ENCODE results near the gene SMIM34. TPM values are rescaled to one million over a fixed set of nuclear protein-coding genes. Genes with fewer than 3 reads are reported as not detected.
"Not testable (repeated sequence)": the region's sequence is repeated elsewhere in the genome, so short reads cannot be mapped to it uniquely, and the experiment has no call there.

SMIM34 gene, protein sequence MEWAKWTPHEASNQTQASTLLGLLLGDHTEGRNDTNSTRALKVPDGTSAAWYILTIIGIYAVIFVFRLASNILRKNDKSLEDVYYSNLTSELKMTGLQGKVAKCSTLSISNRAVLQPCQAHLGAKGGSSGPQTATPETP
- total RNA-seq = not detected in 2 replicates

DNA sequence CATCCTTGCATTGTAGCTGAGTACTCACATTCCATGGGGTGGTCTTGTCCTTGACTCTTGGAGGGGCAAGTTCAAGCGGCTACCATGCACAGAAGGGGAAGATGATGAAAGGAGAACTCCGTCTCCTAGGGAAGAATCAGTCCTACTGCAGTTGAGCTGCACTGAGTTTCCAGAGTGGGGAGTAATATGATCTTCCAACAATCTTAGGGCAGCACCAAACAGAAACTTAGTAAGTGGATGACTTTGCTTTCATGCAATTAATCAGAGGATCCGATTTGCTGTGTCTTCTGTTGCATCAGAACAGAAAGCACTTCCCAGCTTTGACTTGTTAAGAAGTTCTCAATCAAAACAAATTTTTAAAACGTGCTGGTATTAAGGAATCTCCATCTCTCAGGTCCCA lies at the start of gene SMIM34:
TSS of gene SMIM34 (minus strand) at position 147 of the 400 bp plus-strand sequence. CDS start at position 35, 112 bp downstream.
- DNase-seq (ENCODE audit: extremely low read depth, low read depth, low spot score) = not testable (repeated sequence)

DNA sequence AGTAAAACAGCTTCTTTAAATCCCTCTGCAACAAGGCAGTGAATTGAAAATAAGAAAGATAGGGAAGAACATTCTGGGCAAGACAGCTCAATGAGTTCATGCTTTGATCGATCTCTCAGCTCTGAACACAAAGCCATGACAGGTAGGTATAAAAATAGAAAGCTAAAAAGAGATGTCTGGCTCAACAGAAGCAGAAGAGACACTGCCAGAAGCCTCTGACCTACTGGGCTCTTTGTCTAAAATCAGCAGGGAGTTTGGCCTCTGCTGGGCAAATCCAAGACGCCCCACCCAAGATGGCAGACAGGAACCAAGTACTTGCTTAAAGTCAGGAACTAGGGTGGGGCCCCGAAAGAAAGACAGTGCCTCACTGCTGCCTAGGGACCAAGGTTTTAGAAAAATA lies 43.6 kb upstream of the SMIM34 start:
- not testable (repeated sequence) for DNase-seq (ENCODE audit: extremely low read depth, low read depth, low spot score)

DNA sequence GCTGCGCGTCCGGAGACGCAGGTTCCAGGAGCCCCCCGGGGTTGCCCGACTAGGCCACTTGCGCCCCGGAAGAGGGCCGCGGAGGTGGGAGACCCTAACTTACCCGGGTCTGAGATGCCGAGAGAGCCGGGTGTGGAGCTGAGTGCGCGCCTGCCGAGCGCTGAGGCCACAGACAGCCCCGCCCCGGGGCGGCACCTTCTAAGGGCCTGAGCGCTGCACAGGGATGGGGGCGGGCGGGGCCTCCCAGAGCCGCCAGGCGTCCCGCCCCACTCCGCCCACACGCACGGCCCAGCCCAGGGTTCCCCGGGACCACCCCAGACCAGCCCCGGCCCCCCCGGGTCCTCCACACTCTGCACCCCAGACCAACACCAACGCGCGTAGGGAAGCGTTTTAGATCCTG lies 35.7 kb upstream of the SMIM34 start:
- not testable (repeated sequence) for DNase-seq (ENCODE audit: extremely low read depth, low read depth, low spot score)

DNA sequence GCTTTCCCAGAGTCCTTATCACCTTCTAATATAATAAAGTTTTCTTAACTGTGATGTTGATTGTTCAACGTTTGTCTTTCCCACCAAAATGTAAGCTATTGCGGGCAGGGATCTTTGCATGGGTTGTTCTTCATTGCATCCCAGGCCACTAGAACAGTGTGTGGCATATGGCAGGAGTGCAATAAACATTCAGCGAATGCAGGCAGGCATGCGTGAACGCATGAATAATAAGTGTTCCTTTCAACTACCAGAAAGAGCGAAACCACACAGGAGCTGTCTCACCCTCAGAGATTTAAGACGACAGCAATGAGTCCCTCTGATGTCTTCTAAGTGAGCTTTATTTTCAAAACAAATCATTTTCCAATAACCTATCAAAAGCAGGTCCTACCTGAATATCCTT lies 34.5 kb upstream of the SMIM34 start:
- DNase-seq (ENCODE audit: extremely low read depth, low read depth, low spot score) = not testable (repeated sequence)

DNA sequence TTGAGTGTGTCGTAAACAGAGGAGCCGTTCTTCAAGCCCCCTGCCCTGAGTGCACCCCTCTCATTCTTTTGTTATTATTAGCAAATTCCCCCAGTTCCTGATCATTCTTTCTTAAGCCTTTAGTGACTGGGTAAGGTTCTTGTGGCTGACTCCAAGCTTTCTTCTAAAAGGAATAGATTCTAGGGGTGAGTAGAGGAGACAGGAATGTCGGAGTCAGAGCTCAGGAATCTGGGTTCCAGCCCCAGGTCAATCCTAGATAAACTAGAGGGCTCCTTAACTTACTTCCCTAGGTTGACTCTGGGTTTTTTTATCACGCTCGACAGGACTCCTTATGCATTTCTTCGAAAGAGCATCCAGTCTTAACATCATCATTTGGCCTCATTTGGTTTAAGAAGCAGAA lies 32.4 kb upstream of the SMIM34 start:
- not testable (repeated sequence) for DNase-seq (ENCODE audit: extremely low read depth, low read depth, low spot score)

DNA sequence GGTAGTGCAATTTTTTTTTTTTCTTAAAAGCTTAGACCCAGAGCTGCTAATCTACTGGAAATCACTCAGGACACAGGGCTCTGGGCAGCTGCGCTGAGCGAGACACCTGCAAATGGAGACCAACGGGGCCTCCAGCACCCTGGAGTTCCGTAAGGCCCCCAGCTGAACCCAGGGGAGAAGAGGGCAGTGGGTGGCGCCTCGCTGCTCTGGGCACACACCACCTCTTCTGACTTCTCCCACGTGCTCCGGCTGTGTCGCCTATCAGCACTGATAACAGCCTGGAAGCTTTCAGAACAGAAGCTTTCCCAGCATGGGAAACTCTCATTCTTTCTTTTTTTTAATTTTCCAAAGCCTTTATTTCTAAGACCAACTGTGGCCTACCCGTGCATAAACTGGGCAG lies 31.9 kb upstream of the SMIM34 start:
- DNase-seq (ENCODE audit: extremely low read depth, low read depth, low spot score) = not testable (repeated sequence)

DNA sequence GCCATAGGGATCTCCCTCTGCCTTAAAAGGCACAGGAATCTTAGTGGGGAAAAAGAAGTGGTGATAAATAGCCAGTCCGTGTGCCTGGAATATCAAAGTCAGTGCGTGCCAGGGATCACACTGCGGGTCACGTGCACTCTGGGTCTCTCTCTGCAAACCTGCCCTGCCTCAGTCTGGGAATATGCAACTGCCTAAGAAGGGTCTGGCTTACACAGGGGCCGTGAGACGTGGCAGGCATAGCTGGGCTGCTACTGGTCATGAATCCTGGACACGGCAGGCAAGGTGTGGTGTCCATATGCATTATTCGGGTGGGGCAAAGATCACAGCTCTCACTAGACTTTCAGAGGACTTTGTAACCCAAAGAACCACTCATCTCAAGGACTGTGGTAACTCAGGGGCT lies 23.3 kb upstream of the SMIM34 start:
- not testable (repeated sequence) for DNase-seq (ENCODE audit: extremely low read depth, low read depth, low spot score)

DNA sequence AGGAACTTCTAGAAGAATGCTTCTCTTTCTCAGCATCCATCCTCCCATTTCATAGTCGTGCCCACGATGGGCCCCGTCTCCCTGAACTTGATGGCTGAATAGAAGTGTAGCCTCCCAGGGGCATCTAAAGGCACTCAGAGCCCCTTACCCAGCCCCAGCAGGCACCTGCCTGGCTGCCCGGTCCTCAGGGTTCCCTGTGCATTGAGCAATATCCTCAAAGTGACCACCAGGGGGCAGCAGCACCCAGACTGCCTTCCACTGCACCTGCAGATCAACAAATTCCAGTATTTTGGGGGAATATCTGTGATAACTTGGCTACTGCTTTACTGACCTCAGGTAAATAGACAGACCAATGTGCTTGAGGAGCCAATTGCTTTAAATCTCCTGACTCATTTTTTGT lies 19.7 kb upstream of the SMIM34 start:
- DNase-seq (ENCODE audit: extremely low read depth, low read depth, low spot score) = not testable (repeated sequence)

DNA sequence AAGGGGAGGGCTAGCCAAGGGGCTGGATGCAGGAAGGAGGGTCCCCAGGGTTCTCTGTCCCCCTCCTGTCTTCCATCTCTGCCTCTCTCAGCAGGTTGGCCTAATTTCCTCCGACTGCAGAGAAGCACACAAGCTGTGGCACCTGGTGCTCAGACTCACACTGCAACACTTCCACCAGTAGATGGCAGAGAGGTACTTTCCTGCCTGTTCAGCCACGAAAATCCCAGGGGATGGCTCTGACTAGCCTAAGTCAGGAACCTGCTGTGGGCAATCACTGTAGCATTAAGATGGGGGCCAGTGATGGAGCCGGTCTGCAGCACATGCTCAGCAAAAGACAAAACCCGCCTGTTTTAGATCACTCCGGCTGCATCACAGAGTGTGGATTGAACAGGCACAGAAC lies 6.0 kb upstream of the SMIM34 start:
- DNase-seq (ENCODE audit: extremely low read depth, low read depth, low spot score) = not testable (repeated sequence)

DNA sequence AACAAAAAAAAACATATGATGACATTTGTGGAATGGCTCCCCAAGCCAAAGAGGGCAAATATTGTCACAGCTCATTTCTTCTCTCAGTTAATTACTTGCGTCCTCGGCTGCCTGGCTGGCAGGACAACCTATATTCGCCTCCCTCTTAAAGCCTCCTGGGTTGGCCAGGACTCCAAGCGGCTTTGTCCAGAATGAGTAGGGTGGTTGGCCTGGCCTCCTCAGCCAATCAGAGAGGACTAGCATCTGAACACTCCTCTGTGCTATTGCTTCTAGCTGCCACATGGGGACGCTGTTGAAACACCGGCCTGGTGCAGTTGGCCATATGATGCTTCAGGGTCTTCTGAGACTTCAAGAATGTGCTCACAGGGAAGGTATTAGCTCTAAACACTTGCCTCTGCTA lies 4.7 kb upstream of the SMIM34 start:
- not testable (repeated sequence) for DNase-seq (ENCODE audit: extremely low read depth, low read depth, low spot score)

DNA sequence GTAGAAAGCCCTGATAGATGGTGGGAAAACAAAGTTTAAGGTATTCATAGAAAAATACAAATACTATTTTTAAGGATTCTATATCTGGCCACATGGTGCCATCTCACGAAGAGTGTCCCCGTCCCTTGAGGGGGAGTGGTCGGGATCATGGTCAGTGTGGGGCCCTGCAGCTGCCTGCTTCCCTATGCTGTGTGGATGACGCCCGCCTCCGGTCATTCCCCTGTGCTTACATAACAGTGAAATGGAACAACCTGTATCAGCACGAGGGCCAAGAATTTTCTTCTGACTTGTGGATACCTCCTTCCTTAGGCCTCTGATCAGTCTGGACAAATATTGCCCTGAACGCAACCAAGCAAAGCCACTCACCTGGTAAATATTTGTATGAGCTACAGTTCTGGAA lies 3.6 kb upstream of the SMIM34 start:
- DNase-seq (ENCODE audit: extremely low read depth, low read depth, low spot score) = not testable (repeated sequence)

DNA sequence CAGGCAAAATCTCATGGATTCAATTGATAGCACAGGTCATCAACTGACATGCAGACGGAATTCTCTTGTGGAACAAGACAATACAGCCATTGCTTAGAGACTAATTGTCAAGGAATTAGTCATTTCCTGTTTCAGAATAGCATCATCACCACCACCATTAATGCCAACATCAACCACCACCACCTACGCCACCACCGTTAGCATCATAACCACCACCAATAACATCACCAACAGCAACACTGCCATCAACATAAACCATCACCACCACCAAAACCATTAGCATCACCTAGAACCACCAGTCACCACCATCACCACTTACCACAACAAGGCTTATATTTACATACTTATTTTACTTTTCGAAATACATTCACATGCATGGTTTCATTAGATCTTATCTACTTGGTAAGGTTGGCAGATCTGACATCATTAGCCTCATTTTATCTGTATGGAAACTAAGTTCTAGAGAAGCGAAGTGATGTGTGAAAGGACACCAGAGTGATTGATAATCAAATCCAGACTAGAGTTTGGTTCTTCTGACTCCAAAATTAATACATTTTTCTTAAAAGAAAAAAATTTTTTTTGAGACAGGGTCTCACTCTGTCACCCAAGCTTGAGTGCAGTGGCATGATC lies 6.2 kb downstream of the SMIM34 start:
- DNase-seq (ENCODE audit: extremely low read depth, low read depth, low spot score) = not testable (repeated sequence)

DNA sequence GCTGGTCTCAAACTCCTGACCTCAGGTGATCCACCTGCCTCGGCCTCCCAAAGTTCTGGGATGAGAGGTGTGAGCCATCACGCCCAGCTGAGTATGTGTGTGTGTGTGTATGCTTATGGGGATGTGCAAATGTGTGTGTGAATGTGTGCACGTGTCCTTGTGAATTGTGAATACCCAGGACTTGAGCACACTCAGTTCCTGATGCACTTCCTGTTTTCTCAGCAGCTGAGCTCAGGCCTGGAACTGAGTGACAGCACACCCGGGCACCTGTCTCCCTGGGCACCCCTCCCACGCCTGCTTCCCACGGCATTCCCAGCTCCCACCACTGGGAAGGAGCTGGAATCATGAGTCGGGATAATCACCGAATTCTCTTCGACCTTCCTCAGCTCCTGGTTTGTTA lies 16.5 kb downstream of the SMIM34 start:
- DNase-seq (ENCODE audit: extremely low read depth, low read depth, low spot score) = not testable (repeated sequence)

DNA sequence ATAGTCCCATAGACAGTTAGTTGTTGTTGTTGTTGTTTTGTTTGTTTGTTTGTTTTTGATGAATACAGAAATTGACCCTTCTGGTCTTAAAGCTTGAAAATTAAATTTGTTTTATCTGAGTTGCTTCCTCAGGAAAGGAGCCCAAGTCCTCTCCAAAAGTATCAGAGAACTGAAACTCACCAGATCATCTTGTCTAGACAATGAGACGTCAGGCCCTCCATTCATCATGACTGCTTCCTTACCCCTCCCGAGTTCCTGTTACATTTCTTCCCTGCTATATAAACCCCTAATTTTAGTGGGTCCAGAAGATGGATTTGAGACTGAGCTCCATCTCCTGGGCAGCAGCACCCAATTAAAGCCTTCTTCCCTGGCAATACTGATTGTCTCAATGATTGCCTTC lies 17.1 kb downstream of the SMIM34 start:
- DNase-seq (ENCODE audit: extremely low read depth, low read depth, low spot score) = not testable (repeated sequence)

DNA sequence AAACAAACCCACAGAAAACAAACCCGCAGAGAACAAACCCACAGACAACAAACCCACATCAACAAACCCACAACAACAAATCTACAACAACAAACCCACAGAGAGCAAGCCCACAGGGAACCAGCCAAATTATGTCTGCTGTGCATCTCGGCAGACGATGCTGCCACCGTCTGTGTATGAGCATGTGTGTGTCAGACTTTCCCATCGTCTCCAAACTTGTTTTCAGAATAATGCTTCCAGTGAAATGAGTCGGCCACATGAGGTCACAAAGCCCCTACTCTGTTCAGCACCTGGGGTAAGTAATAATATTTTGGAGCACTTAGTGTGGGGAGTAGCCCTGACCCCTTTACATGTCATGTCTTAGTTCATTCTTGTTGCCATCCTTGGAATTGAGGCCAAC lies 17.6 kb downstream of the SMIM34 start:
- DNase-seq (ENCODE audit: extremely low read depth, low read depth, low spot score) = not testable (repeated sequence)

DNA sequence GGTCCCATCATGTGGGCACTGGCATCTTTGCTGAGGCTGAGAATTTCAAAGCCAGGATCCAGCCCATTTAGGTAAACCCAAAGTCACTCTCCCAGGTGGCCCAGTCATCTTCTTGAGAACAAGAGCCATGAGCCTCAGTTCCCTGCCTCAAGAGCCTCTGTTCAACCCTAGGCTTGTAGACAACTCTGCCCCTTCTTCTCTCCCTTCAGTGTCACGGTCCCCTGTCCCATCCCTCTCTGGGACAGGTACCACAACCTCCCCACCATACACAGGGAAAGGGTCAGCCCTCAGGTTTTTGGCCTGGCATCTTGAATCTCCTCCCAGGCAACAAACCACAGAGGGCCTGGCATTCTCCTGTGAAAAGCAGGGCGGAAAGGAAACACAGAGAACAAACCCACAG lies 18.1 kb downstream of the SMIM34 start:
- not testable (repeated sequence) for DNase-seq (ENCODE audit: extremely low read depth, low read depth, low spot score)

DNA sequence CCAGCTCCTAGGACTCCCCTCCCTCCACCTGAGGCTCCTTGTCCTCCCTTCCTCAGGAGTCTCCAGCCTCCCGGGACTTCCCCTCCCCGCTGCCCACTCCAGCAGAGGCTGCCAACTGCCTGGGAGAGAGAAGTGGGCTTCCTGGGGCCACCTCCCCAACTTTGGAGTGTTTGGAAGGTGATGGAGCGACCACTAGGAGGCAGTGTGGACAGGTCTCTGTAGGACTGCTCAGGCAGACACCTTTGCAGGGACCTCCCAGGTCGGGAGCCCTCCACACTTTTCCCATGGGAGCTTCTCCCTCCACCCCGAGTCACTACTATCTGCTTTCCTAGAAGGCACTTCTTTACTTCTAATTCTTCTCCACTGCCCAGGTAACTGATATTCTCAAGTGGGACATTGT lies 19.0 kb downstream of the SMIM34 start:
- DNase-seq (ENCODE audit: extremely low read depth, low read depth, low spot score) = not testable (repeated sequence)

DNA sequence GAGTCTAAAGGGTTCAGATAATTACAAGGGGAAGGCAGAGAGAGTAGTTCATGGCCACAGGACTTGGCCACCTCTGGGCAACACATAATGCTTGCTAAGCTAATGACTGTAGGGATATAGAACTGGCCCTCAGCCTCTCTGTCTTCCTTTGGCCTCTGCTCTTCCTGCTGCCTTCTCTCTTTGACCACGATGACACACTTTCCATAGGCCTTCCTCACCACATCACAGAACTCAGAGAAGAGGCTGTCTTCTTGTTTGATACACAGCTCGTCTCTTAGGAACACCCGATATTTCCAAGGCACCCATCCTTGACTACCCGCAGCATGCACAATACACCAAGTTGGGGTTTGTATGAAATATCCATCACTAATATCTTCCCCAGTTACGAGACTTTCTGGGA lies 23.2 kb downstream of the SMIM34 start:
- DNase-seq (ENCODE audit: extremely low read depth, low read depth, low spot score) = not testable (repeated sequence)

DNA sequence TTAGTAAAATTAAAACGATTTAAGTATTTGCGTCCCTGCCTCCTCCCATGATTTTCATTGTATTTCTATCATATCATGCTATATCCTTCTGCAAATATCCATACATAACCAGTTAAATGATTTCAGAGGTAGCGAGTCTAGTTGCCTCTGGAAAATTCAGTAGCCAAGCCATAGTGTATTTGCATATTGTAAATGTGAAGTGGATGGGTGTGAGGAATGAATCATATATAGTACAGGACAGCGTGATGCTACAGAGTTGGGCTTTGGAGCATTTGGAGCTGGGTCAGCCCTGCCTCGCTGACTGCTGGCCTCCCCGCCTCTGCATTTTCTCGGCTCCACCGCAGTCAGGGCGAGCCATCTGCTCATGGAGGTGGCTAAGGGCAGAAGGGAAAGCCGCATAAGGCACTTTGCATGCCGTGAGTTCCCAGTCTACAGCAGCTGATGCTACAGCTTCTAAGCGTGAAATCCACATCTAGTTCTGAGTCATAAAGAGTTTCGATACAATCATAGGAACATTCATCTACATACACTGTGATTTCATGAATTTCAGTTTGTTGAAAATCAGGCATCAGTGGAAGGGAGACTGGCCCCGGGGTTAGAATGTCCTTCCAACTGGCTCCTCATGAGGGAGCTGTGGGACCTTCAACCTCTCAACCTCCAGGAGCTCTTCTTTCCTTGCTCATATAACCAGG lies 39.9 kb downstream of the SMIM34 start:
- DNase-seq (ENCODE audit: extremely low read depth, low read depth, low spot score) = not testable (repeated sequence)

DNA sequence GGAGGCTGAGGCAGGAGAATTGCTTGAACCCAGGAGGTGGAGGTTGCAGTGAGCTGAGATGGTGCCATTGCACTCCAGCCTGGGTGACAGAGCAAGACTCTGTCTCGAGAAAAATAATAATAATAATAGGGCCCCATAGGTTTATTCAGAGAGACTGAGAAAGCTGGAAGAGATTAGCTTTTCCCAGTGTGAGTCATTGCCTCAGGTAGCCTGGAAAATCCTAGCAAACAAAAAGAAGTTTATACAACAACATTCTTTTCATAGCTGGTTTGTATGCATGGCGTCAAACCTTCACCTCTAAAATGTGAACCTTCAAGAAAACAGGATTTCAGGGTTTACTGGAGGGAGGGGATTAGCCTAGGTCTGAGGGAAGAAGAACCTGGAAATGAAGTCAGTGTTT lies 40.6 kb downstream of the SMIM34 start:
- DNase-seq (ENCODE audit: extremely low read depth, low read depth, low spot score) = not testable (repeated sequence)

DNA sequence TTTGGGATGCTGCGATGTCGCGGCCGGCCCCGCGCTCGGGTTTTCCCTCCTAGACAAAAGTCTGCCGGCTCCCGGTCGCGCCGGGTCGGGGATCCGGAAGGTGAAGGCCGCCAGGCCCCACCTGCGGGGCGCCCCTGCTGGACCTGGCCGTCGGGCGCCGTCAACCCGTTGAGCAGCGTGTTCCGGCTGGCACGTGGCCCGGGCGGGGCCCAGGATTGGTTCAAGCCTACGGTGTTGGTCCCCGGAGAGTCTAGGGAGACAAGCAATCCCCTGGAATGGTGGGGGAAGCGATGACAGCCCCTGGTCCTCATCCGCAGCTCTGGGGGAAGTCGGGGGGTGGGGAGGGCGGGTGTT lies 48.2 kb downstream of the SMIM34 start:
- not testable (repeated sequence) for DNase-seq (ENCODE audit: extremely low read depth, low read depth, low spot score)
